HG03558 (cell line): ENCODE results near the gene NYNRIN.
A peak's percentile ranks its signal among the peaks of the same experiment; 100 is the strongest.

Experiments
- ATAC-seq: cut with Tn5 transposase; IDR thresholded peaks from one replicate; pipeline ENCODE4 v1.9.1; 2021; ENCODE audit warnings: moderate number of reproducible peaks; ENCODE audit not compliant: unreplicated experiment; ENCODE audit errors: extremely low read depth

Gene NYNRIN

GRCh38 chr14:24429395-24430142 lies 30.8 kb downstream of the NYNRIN start, which contains the start of the genes CBLN3 and KHNYN:
Gene CBLN3, minus strand, starts transcription at chr14:24429668. Its CDS starts 614 bp downstream, at chr14:24429054.
Gene KHNYN, plus strand, starts transcription at chr14:24429954. Its CDS starts 777 bp downstream, at chr14:24430731.
- ATAC-seq = peak; percentile 51

- ATAC-seq = peak; percentile 35
These were observed 31.4 kb downstream of the NYNRIN start for GRCh38 chr14:24430143-24430681.

GRCh38 chr14:24430682-24431568 lies 32.1 kb downstream of the NYNRIN start:
- ATAC-seq = no peak

GRCh38 chr14:24431569-24432258 lies 32.9 kb downstream of the NYNRIN start:
- no peak for ATAC-seq

- ATAC-seq = no peak
These were observed 33.7 kb downstream of the NYNRIN start for GRCh38 chr14:24432259-24433131.

- no peak for ATAC-seq
These were observed 35.2 kb downstream of the NYNRIN start for GRCh38 chr14:24434036-24434435.

GRCh38 chr14:24434676-24435075 lies 35.9 kb downstream of the NYNRIN start:
- no peak for ATAC-seq

GRCh38 chr14:24435192-24435810 lies 36.5 kb downstream of the NYNRIN start:
- ATAC-seq = no peak

GRCh38 chr14:24435998-24436354 lies 37.2 kb downstream of the NYNRIN start:
- ATAC-seq = no peak

GRCh38 chr14:24436355-24437019 lies 37.7 kb downstream of the NYNRIN start:
- no peak for ATAC-seq

- no peak for ATAC-seq
These were observed 38.4 kb downstream of the NYNRIN start for GRCh38 chr14:24437020-24437735.

GRCh38 chr14:24437736-24438067 lies 38.9 kb downstream of the NYNRIN start:
- no peak for ATAC-seq

GRCh38 chr14:24438223-24439097 lies 39.7 kb downstream of the NYNRIN start:
- no peak for ATAC-seq

GRCh38 chr14:24439257-24439656 lies 40.5 kb downstream of the NYNRIN start:
- ATAC-seq = no peak

- no peak for ATAC-seq
These were observed 41.2 kb downstream of the NYNRIN start for GRCh38 chr14:24439830-24440605.
